Measurements from ENCODE around the gene CHRNA10.

Gene CHRNA10, protein sequence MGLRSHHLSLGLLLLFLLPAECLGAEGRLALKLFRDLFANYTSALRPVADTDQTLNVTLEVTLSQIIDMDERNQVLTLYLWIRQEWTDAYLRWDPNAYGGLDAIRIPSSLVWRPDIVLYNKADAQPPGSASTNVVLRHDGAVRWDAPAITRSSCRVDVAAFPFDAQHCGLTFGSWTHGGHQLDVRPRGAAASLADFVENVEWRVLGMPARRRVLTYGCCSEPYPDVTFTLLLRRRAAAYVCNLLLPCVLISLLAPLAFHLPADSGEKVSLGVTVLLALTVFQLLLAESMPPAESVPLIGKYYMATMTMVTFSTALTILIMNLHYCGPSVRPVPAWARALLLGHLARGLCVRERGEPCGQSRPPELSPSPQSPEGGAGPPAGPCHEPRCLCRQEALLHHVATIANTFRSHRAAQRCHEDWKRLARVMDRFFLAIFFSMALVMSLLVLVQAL

DNA sequence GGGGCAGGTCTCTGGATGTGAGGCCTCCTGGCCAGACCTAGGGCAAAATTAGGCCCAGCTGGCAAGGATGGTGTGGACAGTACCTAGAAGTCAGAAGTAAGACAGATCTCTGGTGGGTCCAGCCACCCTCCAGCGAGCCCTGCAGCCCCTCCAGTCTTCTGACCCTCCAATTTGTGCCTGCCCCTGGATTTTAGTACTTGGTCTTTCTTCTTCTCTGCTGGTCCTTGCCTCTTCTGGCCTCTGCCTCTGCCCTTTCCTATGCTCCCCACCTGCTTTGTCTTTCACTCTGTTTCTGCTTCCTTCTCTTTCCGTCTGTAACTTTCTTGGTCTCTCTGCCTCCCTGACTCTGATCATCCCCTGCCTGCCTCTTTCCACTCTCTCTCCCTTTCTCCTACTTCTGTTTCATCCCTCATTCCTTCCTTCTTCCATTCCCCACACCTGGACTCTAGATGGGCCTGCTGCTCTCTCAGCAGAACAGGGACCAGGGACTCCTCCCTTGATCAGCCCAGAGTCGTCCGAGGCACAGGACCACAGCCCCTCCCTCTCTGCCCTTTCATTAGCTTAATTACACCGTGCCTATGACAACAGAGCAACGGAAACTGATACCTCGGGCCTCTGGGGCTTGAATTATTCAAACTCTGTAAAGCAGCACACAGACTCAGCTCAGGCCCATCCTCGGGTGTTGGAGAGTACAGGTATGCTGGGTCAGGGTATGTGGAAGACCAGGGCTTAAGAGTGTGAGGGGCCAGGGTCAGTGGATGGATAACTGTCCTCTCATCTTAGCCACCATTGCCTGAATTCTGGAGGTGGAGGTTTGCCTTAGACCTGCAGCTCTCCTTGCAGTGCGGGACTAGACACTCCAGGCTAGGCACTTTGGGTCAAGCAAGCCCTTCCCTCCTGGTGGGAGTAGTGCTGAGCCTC lies at the start of gene CHRNA10:
CHRNA10 (minus strand) TSS at position 51 of the 921 bp plus-strand sequence. CDS start 72 bp downstream, outside the sequence.
- TF ChIP-seq EP300 (IDR thresholded peaks at IDR 0.05; ENCODE audit: borderline replicate concordance) (no peak), EGR1 (IDR thresholded peaks at IDR 0.05) (no peak), TEAD4 (IDR thresholded peaks at IDR 0.05) (no peak), TAF1 (IDR thresholded peaks at IDR 0.05; ENCODE audit: low read depth) (no peak), YY1 (IDR thresholded peaks at IDR 0.05; ENCODE audit: low read depth) (no peak), RAD21 (IDR thresholded peaks at IDR 0.05; ENCODE audit: low read depth) (no peak), CEBPB (IDR thresholded peaks at IDR 0.05) (no peak), ZBTB7A (IDR thresholded peaks at IDR 0.05; ENCODE audit: low read depth) (no peak), CREB1 (IDR thresholded peaks at IDR 0.05; ENCODE audit: low read depth) (no peak), FOXM1 (IDR thresholded peaks at IDR 0.05; ENCODE audit: borderline replicate concordance, low read depth) (no peak), TCF12 (IDR thresholded peaks at IDR 0.05; ENCODE audit: low read depth) (no peak)
- TF ChIP-seq, protein P1, sequence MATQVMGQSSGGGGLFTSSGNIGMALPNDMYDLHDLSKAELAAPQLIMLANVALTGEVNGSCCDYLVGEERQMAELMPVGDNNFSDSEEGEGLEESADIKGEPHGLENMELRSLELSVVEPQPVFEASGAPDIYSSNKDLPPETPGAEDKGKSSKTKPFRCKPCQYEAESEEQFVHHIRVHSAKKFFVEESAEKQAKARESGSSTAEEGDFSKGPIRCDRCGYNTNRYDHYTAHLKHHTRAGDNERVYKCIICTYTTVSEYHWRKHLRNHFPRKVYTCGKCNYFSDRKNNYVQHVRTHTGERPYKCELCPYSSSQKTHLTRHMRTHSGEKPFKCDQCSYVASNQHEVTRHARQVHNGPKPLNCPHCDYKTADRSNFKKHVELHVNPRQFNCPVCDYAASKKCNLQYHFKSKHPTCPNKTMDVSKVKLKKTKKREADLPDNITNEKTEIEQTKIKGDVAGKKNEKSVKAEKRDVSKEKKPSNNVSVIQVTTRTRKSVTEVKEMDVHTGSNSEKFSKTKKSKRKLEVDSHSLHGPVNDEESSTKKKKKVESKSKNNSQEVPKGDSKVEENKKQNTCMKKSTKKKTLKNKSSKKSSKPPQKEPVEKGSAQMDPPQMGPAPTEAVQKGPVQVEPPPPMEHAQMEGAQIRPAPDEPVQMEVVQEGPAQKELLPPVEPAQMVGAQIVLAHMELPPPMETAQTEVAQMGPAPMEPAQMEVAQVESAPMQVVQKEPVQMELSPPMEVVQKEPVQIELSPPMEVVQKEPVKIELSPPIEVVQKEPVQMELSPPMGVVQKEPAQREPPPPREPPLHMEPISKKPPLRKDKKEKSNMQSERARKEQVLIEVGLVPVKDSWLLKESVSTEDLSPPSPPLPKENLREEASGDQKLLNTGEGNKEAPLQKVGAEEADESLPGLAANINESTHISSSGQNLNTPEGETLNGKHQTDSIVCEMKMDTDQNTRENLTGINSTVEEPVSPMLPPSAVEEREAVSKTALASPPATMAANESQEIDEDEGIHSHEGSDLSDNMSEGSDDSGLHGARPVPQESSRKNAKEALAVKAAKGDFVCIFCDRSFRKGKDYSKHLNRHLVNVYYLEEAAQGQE (IDR thresholded peaks at IDR 0.05; ENCODE audit: low read depth): no peak
- TF ChIP-seq, protein P2, sequence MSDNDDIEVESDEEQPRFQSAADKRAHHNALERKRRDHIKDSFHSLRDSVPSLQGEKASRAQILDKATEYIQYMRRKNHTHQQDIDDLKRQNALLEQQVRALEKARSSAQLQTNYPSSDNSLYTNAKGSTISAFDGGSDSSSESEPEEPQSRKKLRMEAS (IDR thresholded peaks at IDR 0.05): no peak
- TF ChIP-seq, protein P3, sequence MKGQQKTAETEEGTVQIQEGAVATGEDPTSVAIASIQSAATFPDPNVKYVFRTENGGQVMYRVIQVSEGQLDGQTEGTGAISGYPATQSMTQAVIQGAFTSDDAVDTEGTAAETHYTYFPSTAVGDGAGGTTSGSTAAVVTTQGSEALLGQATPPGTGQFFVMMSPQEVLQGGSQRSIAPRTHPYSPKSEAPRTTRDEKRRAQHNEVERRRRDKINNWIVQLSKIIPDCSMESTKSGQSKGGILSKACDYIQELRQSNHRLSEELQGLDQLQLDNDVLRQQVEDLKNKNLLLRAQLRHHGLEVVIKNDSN (IDR thresholded peaks at IDR 0.05): no peak

DNA sequence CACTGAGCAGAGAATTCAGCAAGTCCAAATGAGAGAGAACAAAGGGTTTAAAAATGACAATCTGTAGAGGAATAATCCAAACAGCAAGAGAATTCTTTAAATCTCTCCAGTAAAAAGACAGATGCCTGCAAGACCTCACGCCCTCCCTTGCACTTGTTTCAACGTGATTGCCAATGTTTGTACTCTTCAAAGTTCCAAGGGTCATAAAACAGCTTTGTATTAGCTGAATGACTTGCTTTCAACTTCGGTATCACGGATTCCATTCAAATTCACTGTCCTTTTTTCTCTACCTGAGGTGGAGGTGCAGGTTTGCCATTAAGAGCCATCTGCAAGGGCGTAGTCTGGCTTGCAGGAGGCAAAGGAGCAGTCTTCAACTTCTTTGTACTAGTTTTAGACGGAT lies 41.1 kb upstream of the CHRNA10 start:
- TF ChIP-seq ZBTB7A (IDR thresholded peaks at IDR 0.05; ENCODE audit: low read depth) (no peak), CREB1 (IDR thresholded peaks at IDR 0.05; ENCODE audit: low read depth) (no peak), EP300 (IDR thresholded peaks at IDR 0.05; ENCODE audit: borderline replicate concordance) (no peak), TAF1 (IDR thresholded peaks at IDR 0.05; ENCODE audit: low read depth) (no peak), FOXM1 (IDR thresholded peaks at IDR 0.05; ENCODE audit: borderline replicate concordance, low read depth) (no peak), CEBPB (IDR thresholded peaks at IDR 0.05) (no peak), RAD21 (IDR thresholded peaks at IDR 0.05; ENCODE audit: low read depth) (no peak), TEAD4 (IDR thresholded peaks at IDR 0.05) (no peak), YY1 (IDR thresholded peaks at IDR 0.05; ENCODE audit: low read depth) (no peak), NFIC (IDR thresholded peaks at IDR 0.05) (no peak), TCF12 (IDR thresholded peaks at IDR 0.05; ENCODE audit: low read depth) (no peak), EGR1 (IDR thresholded peaks at IDR 0.05) (no peak)
- TF ChIP-seq, protein P3 (IDR thresholded peaks at IDR 0.05): no peak
- TF ChIP-seq, protein P2 (IDR thresholded peaks at IDR 0.05): no peak

DNA sequence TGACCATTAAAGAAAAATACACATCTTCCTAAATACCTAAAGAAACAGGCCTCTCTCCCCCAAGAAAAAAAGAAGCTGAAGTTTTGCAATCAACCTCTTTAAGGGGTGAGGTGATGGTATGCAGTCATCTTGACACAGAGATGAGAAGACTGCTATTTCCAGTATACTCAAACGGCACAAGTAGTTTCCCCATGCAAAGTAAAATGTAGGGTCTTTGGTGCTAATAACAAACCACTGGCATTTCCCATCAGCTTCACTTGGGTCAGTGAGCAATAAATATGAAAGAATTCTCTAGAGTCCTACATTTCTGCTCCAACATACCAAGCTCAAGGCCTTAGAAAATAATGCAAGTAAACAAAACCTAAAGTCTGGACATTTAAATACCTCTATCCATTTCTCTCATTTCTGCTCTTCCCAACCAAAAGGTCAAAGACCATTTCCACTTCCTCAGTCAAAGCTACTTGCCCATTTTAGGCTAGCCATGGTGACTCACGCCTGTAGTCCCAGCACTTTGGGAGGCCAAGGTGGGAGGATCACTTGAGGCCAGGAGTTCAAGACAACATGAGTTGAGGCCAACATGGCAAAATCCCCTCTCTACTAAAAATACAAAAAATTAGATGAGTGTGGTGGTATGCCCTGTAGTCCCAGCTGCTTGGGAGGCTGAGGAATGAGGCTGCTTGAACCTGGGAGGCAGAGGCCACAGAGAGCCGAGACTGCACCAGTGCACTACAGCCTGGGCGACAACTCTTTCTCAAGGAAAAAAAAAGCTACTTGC lies 39.5 kb upstream of the CHRNA10 start:
- TF ChIP-seq, protein P2 (IDR thresholded peaks at IDR 0.05): no peak
- TF ChIP-seq CREB1 (IDR thresholded peaks at IDR 0.05; ENCODE audit: low read depth) (no peak), TCF12 (IDR thresholded peaks at IDR 0.05; ENCODE audit: low read depth) (no peak), CEBPB (IDR thresholded peaks at IDR 0.05) (no peak), TAF1 (IDR thresholded peaks at IDR 0.05; ENCODE audit: low read depth) (no peak), ZBTB7A (IDR thresholded peaks at IDR 0.05; ENCODE audit: low read depth) (no peak), NFIC (IDR thresholded peaks at IDR 0.05) (no peak), EP300 (IDR thresholded peaks at IDR 0.05; ENCODE audit: borderline replicate concordance) (no peak), EGR1 (IDR thresholded peaks at IDR 0.05) (no peak), TEAD4 (IDR thresholded peaks at IDR 0.05) (no peak), YY1 (IDR thresholded peaks at IDR 0.05; ENCODE audit: low read depth) (no peak), FOXM1 (IDR thresholded peaks at IDR 0.05; ENCODE audit: borderline replicate concordance, low read depth) (no peak), RAD21 (IDR thresholded peaks at IDR 0.05; ENCODE audit: low read depth) (no peak)
- TF ChIP-seq, protein P1 (IDR thresholded peaks at IDR 0.05; ENCODE audit: low read depth): no peak
- TF ChIP-seq, protein P3 (IDR thresholded peaks at IDR 0.05): no peak
